ENCODE measurements around the gene TGFBR3.

DNA sequence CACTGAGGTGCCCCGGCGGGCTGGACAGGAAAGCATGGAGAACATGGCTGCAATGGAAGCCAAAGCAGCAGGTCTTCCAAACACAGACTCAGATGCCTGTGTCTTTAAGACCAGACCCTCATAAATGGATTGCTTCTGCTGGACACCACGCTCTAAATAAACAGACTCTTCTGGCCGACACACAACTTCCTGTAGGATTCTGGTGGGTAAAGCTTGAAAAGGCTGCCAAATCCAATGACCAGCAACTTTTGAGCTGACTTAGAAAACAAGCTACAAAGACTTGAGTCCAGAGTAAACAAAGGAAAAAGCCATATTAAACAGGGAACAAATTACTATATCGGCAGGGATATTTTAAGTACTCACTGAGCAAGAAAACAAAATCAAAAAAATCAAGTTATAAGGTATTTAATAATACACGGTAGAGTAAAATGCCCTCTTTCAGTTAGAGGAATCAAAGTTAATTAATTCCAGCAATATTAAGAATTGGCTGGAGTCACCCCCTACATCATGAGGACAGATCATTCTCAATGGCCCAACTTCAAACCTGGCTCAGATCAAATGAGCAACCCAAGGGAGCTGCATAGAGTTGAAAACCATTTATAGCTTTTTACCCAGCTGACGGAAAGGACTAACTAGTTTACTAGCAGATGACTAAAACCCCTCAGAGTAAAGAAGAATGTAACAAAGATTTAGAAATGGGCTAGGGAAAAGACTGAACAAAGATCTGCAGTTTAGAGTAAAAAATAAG, 102.4 kb downstream of the TGFBR3 start:
- TF ChIP-seq, protein P1, sequence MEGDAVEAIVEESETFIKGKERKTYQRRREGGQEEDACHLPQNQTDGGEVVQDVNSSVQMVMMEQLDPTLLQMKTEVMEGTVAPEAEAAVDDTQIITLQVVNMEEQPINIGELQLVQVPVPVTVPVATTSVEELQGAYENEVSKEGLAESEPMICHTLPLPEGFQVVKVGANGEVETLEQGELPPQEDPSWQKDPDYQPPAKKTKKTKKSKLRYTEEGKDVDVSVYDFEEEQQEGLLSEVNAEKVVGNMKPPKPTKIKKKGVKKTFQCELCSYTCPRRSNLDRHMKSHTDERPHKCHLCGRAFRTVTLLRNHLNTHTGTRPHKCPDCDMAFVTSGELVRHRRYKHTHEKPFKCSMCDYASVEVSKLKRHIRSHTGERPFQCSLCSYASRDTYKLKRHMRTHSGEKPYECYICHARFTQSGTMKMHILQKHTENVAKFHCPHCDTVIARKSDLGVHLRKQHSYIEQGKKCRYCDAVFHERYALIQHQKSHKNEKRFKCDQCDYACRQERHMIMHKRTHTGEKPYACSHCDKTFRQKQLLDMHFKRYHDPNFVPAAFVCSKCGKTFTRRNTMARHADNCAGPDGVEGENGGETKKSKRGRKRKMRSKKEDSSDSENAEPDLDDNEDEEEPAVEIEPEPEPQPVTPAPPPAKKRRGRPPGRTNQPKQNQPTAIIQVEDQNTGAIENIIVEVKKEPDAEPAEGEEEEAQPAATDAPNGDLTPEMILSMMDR (IDR thresholded peaks at IDR 0.05), result no peak
- no peak for TF ChIP-seq POLR2AphosphoS5 (IDR thresholded peaks at IDR 0.05)

Measured in stomach (tissue), 4 donors.